ENCODE results near the gene NPTX1.
A peak's percentile ranks its signal among the peaks of the same experiment; 100 is the strongest.

NPTX1 gene

DNA sequence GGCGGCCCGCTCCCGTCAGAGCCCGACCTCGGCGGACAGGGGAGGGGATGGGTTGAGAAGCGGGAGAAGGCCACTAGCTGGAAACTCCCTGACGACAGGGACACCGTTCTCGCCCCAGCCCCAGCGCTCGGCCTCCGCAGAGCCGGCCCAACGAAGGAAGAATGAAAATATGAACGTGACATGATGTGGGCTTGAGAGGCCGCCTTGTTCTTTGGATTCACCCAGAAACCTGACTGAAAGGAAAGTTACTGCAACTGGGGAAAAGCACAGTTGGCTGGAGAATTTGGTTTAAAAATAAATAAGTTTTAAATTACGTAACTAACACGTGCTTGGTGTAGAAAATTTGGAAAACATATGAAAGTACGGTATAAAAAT is 21.1 kb downstream of the NPTX1 start:
- TF ChIP-seq POLR2AphosphoS5 (IDR thresholded peaks at IDR 0.05; ENCODE audit: low read depth, low read length) (no peak), FOXP2 (optimal IDR thresholded peaks at IDR 0.05; ENCODE audit: borderline replicate concordance, extremely low read depth, extremely low read length, insufficient read depth) (no peak), TAF1 (IDR thresholded peaks at IDR 0.05; ENCODE audit: borderline replicate concordance, insufficient read depth, low read length) (no peak), SIN3A (IDR thresholded peaks at IDR 0.05; ENCODE audit: borderline replicate concordance, insufficient read depth, low read length) (no peak)
- TF ChIP-seq, protein P1, sequence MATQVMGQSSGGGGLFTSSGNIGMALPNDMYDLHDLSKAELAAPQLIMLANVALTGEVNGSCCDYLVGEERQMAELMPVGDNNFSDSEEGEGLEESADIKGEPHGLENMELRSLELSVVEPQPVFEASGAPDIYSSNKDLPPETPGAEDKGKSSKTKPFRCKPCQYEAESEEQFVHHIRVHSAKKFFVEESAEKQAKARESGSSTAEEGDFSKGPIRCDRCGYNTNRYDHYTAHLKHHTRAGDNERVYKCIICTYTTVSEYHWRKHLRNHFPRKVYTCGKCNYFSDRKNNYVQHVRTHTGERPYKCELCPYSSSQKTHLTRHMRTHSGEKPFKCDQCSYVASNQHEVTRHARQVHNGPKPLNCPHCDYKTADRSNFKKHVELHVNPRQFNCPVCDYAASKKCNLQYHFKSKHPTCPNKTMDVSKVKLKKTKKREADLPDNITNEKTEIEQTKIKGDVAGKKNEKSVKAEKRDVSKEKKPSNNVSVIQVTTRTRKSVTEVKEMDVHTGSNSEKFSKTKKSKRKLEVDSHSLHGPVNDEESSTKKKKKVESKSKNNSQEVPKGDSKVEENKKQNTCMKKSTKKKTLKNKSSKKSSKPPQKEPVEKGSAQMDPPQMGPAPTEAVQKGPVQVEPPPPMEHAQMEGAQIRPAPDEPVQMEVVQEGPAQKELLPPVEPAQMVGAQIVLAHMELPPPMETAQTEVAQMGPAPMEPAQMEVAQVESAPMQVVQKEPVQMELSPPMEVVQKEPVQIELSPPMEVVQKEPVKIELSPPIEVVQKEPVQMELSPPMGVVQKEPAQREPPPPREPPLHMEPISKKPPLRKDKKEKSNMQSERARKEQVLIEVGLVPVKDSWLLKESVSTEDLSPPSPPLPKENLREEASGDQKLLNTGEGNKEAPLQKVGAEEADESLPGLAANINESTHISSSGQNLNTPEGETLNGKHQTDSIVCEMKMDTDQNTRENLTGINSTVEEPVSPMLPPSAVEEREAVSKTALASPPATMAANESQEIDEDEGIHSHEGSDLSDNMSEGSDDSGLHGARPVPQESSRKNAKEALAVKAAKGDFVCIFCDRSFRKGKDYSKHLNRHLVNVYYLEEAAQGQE (IDR thresholded peaks at IDR 0.05; ENCODE audit: insufficient read depth in 1 of 2, low read depth in 2 of 2, low read length in 2 of 2), result no peak

DNA sequence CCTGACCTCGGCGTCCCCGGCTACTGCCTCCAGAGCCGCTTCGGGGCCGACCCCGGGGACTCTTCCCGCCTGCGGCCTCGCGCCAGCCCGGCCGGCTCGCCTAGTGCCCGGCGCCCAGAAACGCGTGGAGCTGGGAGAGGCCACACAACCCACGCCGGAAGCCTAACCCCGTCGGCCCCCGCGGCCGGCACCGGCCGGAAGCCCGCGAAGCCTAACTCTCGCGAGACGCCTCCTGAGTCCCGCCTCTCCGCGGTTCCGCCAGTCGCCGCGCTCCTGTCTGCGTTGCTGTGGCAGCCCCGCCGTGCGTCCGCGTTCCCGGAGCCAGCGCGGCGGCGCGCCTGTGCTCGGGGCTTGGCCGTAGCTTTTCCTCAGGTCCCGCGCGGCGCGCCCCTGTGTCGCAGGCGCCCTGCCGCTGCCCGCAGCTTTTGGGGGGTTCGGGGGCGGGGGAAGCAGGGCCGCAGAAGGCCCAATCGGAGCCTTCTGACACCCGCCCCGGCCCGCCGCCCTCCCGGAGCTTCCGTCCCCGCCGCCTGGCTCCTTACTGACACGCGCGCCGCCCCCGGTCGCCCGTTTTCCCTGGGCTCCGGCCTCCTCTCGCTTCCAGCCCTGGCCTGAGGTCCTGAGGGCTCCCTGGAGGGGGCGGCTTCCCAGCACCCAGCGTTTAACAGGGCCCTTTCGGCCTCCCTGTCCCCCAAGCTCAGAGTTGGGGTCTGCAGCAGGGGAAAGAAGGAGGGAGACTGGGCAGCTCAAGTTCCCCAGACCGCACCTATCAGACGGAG is 21.7 kb downstream of the NPTX1 start:
- peak; percentile 83; the same call in 1 of the 2 replicates for TF ChIP-seq SIN3A (IDR thresholded peaks at IDR 0.05; ENCODE audit: borderline replicate concordance, insufficient read depth, low read length)
- TF ChIP-seq POLR2AphosphoS5 (IDR thresholded peaks at IDR 0.05; ENCODE audit: low read depth, low read length), result peak; percentile 99
- peak; percentile 95 for TF ChIP-seq TAF1 (IDR thresholded peaks at IDR 0.05; ENCODE audit: borderline replicate concordance, insufficient read depth, low read length)
- peak; percentile 82 for TF ChIP-seq FOXP2 (optimal IDR thresholded peaks at IDR 0.05; ENCODE audit: borderline replicate concordance, extremely low read depth, extremely low read length, insufficient read depth)
- TF ChIP-seq, protein P1 (IDR thresholded peaks at IDR 0.05; ENCODE audit: insufficient read depth in 1 of 2, low read depth in 2 of 2, low read length in 2 of 2), result peak in 1 of 2 experiments; percentile 69; a peak in 2 of 4 replicates

GRCh38 chr17:80453998-80454556 is 22.3 kb downstream of the NPTX1 start:
- TF ChIP-seq SIN3A (IDR thresholded peaks at IDR 0.05; ENCODE audit: borderline replicate concordance, insufficient read depth, low read length), result no peak
- TF ChIP-seq POLR2AphosphoS5 (IDR thresholded peaks at IDR 0.05; ENCODE audit: low read depth, low read length), result no peak
- no peak for TF ChIP-seq FOXP2 (optimal IDR thresholded peaks at IDR 0.05; ENCODE audit: borderline replicate concordance, extremely low read depth, extremely low read length, insufficient read depth)
- TF ChIP-seq, protein P1 (IDR thresholded peaks at IDR 0.05; ENCODE audit: insufficient read depth in 1 of 2, low read depth in 2 of 2, low read length in 2 of 2), result no peak
- TF ChIP-seq TAF1 (IDR thresholded peaks at IDR 0.05; ENCODE audit: borderline replicate concordance, insufficient read depth, low read length), result no peak

- TF ChIP-seq POLR2AphosphoS5 (IDR thresholded peaks at IDR 0.05; ENCODE audit: low read depth, low read length) (no peak), TAF1 (IDR thresholded peaks at IDR 0.05; ENCODE audit: borderline replicate concordance, insufficient read depth, low read length) (no peak), SIN3A (IDR thresholded peaks at IDR 0.05; ENCODE audit: borderline replicate concordance, insufficient read depth, low read length) (no peak), FOXP2 (optimal IDR thresholded peaks at IDR 0.05; ENCODE audit: borderline replicate concordance, extremely low read depth, extremely low read length, insufficient read depth) (no peak)
- TF ChIP-seq, protein P1 (IDR thresholded peaks at IDR 0.05; ENCODE audit: insufficient read depth in 1 of 2, low read depth in 2 of 2, low read length in 2 of 2), result no peak
These were observed 23.0 kb downstream of the NPTX1 start for GRCh38 chr17:80453126-80453997.
